Measurements from ENCODE around the gene TTC7B. TPM values are rescaled to one million over a fixed set of nuclear protein-coding genes. Genes with fewer than 3 reads are reported as not detected.
"Not testable (repeated sequence)": the region's sequence is repeated elsewhere in the genome, so short reads cannot be mapped to it uniquely, and the experiment has no call there.

TTC7B gene
- total RNA-seq, 1 experiment from 2014 or later: 18.0 TPM

DNA sequence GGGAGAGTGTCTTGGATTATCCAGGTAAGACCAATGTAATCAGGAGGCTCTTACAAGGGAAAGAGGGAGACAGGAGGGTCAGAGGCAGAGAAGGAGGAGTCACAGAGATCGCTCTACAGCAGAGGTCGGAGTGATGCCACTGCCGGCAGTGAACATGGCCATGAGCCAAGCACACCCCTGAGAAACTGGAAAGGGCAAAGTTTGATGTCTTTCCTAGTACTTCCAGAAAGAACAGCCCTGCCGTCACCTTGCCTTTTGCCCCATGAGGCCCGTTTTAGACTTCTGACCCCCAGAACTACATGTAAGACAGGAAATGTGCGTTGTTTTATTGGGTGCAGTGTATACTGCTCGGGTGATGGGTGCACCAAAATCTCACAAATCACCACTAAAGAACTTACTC, 285.7 kb downstream of the TTC7B start:
- DNase-seq (ENCODE audit: low read depth): no peak

DNA sequence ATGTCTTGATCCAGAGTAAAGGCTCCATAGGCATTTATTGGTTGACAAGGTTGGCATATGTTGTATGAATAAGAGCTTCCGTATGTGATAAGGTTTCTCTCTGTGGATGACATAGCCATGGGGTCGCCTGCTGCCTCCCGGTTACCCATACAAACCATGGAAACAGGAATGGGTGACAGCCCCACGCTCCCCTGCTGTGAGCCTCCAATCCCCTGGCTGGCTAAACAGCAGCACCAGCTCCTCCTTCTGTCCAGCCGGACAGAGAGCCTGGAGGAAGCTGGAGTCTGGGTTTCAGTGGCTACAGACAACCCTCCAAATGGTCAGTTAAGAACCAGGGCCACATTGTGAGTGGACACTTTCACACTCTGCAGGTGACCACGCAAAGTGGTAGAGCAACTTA, 288.3 kb downstream of the TTC7B start:
- no peak for DNase-seq (ENCODE audit: low read depth)

DNA sequence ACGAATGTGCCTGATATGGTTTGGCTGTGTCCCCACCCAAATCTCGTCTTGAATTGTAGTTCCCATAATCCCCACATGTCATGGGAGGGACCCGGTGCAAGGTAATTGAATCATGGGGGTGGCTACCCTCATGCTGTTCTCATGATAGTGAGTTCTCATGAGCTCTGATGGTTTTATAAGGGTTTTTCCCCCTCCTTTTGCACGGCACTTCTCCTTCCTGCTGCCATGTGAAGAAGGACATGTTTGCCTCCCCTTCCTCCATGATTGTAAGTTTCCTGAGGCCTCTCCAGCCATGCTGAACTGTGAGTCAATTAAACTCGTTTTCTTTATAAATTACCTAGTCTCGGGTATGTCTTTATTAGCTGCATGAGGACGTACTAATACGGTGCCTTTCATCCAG, 289.7 kb downstream of the TTC7B start:
- not testable (repeated sequence) for DNase-seq (ENCODE audit: low read depth)

DNA sequence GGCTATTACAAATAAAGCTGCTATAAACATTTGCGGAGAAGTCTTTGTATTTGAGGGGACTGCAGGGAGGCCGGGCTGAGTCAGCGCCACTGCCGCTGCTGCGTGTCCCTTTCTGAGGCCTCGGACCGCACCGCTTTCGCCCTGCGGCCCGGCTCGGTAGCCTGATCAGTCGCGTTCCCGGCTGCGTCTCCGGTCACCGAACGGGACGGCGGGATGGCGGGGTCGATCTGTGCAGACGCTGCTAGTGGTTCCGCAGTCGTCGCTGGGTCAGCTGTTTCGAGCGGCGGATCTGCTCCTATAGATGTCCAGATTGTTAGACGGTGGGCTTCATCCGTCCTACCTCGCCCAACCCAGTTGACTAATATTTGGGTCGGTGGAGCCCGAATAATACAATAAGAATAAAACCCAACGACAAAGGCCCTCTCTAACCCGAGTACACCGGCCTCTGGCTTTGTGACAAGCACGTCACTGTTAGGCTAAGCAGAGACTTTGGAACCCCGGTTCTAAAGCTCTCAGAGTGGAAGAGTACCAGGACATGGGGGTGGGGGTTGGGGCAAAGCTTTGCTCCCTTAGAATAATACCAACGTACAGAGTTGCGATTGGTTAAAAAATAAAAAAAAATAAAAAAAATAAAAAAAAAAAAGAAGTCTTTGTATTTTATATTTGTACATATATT, 290.7 kb downstream of the TTC7B start:
- not testable (repeated sequence) for DNase-seq (ENCODE audit: low read depth)

DNA sequence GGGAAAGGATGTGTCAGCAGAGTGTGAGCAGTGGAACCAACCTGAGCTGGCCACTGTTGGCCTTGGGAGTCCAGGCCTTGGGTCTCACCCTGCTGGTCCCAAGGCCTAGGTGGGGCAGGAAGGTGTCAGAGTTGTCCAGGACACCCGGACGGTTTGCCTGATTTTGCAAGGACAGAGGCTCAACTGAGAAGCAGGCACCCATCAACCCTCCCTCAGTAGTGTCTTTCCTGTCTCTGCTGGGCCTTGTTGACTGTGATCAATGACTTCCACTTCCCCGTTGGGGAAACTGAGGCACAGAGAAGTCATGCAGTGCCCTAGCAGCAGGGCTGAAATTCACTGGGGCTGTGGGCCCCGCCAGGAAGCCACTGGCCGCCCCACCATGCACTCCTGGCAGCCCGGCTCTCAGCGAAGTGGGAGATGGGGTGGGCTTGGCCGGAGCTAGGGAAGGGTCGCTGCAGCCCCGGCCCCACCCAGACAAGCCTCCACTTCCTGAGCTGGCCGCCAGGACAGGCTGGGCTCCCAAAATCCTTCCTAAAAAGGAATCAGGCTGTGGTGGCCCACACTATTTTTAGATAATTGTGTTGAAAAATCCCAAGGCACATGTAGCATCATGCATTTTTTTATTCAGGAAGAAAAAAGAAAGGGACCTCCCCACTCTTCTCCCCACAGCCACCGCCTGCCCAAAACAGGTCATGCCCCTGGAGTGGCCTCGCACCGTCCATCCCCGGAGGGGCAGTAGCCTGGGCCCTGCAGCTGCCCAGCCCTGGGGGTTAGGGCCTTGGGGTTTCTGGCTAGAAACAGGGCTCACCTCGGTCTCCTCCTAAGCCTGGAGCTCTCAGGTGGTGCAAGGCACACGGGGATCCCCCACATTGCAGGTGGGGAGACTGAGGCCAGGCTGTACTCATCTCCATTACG, 292.0 kb downstream of the TTC7B start:
- DNase-seq (ENCODE audit: low read depth): no peak

DNA sequence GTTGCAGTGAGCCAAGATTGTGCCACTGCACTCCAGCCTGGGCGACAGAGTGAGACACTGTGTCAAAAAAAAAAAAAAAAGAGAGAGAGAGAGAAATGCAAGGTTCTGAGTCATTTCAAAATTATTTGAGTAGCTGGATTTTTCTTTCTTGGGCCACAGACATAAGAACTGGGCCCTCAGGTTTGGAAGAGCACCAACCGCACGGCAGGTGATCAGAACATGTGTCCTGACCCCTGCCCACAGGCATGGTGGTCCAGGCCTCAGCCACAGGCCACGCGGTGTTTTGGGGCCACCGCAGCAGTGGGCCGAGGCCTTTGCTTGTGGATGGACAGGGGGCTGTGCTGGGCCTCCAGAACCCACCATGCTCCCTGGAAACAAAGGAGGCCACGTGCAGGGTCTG, 292.7 kb downstream of the TTC7B start:
- peak; percentile 57 for DNase-seq (ENCODE audit: low read depth)

DNA sequence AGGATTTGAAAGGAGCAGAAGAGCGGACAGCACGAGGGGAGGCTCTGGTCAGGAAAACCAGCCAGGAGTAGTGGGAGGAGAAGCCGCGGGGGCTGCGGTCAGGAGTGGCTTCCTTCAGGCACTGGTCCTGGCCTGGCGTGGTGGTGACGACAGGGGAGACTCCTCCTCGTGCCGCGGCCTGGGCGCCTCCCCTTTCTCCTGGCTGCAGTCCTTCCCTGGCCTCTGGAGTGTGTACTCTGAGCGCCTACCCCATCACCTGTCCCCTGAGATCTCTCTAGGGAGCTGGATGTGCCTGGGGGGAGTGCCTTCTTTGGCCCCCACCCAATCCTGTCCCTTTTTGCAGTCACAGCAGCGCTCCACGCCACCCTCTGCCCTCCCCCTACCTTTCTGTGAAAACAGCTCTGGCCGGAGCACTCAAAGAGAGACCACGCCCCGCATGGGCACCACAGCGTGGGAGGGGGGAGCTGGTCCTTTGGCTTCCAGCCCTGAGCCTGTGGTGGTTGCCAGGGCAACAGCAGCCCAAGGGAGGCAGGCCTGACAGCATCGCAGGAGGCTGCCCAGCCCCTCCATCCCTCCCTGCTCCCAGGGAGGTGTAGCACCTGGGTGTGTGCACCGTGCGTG, 293.5 kb downstream of the TTC7B start:
- peak; percentile 72 for DNase-seq (ENCODE audit: low read depth)

DNA sequence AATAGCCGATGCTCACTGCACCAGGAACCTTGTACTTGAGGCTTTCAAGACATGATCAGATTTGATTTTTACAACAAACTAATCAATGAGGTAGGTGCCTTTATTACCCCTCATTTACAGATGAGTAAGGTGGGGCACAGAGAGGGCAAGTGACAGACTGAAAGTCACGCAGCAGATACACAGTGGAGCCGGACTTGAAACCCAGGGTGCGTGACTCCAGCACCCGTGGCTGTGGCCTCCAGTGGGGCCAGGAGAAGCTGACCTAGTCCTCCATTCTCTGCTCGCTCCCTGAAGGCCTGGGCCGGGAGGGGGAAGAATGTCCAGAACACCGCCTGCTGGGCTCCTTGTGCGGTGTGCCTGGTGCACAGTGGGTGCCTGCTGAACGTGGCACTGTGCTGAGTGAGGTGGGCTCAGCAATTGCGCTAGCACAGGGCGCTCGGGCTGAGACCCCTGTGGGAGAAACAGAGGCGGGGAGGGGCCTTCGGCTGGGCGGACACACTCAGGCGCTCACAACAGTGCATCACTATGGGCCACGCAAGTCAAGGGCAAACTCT, 294.2 kb downstream of the TTC7B start:
- no peak for DNase-seq (ENCODE audit: low read depth)

DNA sequence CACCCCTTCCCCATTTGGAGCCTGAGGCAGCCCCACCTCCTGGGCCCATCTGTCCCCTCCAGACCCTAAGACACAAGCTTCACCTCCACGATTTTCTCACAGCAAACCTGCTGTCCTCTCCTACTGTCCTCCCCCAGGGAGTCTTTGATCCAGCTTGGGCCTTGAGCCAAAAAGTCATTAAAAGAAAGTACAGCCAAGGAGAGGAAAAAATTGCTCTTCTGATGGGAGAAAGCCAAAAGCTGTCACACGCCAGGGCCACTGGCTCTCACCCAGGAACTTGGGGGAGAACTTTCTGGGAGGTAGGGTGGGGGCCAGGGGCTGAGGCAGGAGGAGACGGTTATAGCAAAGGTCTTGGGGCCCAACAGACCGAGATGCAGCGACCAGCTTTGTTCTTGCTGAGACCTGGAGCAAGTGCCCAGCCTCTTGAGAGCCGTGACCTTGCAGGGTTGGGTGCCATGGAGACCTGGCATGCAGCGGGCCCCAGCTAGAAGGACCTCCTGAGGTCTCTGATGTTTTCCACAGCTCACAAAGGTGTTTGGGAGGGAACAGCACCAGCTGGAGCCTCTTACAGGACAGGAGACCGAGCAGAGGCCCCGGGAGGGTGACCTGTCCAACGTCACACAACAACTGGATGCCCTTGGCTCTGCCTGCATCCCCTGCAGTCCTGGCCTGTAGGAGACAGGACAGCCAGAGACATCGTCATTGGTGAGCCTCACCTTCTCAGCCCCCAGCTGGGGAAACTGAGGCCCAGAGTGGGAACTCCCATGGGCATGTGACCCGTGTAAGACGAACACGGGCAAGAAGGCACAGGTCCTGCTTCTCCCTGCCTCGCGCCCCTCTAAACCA, 294.9 kb downstream of the TTC7B start:
- DNase-seq (ENCODE audit: low read depth): peak; percentile 66

DNA sequence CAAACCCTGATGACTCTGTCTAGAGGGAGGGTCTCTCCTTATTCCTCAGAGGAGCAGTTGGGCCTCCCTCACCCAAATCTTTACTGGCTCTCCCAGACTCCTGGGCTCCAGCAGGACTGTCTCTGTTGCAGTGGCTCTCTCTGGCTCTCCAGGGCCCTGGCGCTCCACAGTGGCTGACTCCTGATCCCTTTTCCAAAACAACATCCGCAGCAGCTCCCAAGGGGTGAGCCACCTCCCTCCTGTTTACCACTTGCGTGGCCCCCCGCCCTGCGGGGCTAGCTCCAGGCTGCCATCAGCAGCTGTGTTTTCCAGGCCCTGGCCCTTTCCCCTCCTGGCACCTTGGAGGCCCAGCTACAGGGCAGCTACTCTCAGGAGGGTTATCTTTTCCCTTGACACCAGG, 295.9 kb downstream of the TTC7B start:
- DNase-seq (ENCODE audit: low read depth): no peak

DNA sequence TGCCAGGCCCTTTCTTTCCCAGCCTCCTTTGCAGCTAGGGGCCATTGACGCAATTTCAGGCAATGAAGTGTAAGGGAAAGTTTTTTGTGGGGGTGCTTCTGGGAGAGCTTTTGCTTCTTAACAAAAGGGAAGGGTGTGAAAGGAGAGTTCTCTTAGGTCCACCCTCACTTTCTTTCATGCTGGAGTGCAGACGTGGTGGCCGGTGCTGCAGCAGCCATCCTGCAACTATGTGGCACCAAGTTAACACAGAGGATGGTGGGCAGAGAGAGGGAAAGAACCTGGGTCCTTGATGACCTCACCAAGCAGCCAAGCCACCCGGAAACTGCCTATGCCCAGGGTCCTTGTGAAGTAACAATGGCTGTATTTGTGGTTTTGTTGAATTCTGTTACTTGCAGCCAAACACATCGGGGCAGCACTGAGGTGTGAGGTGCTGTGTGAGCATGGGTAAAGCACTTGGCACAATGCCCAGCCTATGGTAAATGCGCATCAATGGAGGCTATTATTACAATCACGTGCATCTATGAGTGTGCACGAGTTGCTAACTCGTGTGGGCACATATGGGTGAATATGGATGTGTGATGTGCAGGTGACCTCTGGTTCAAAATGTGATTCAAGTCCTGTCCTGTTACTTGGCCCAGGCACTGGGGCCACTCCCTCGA, 296.8 kb downstream of the TTC7B start:
- no peak for DNase-seq (ENCODE audit: low read depth)

DNA sequence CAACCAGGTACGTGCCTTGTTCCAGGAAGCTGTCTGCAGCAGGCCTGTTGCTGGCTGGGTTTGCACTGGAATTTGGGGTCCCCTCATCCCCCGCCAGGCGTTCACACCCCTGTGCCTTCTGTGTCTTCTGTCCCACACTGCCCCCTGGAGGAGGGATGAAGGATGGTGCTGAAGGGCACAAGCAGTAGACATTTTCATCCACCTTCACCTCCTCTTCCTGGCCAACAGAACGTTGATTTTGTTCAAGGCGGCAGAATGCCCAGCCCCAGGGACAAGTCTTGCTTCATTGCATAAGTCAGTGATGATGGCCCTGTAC, 297.3 kb downstream of the TTC7B start:
- no peak for DNase-seq (ENCODE audit: low read depth)

DNA sequence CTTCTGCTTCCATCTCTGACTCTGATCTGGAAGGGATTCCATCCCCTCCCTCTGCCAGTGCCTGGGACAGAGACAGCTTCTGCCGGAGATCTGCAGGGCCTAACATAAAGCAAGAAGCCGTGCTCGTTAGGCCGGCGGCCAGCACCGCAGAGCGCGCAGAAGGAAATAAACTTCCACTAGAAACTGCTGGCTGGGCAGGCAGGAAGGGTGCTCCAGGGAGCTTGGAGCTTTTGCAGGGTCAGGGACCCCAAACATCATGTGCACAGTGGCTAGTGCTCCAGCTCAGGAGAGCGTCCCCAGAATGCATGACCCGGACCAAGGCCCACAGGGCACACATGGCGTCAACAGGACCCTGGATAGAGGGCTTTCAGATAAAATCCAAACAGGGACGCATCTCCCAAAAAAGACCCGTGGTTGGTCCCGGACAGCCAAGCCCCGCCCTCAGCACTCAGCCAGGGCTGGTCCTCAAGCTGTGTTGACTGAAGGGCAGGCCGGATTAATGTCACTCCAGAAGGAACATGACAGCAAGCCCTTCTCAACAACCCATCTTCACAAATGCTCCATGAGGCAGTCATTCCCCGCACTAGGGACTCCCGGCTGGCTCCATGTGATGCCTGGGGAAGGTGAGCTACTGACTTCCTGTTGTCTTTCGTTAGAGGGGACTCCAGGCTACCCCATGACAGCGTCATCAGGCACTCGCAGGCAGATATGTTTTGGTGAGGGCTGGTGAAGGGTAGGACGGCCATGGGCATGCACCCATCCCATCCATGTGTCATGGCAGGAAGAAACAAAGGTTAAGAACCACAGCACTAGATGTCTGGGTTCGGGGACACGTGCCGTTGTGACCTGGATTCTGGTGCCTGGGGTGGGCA, 297.9 kb downstream of the TTC7B start:
- DNase-seq (ENCODE audit: low read depth): no peak

DNA sequence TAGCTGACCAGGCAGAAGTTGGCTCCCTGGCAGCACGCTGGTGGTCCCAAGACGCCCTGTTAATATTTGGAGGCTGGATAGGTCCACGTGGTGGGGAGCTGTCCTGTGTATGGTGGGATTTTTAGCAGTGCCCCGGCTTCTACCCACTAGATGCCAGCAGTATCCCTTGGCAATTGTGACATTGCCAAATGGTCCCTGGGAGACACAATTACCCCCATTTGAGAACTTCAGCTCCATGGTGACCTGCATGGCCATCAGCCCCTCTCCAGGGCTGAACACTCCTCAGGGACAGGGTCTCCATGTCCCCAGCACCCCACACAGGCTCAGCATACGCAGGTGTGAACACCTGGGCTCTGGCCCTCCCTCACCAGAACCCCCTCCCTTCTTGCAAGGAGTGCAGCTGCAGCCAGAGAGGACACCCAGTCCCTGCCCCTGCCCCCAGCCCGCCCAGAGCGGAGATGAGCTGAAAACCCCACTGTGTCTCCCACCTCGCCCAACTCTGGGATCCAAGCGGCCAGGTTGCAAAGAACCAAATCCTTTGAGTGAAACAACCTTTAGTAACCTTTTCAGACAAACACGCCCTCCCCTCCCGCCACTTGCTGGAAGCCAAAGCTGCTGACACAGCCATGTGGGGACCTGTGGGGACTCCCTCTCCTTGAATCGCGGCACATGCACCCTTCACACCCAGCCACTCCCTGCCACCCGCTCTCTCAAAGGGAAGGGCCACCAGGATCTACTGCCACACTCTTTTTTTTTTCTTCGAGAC, 299.0 kb downstream of the TTC7B start:
- DNase-seq (ENCODE audit: low read depth): no peak

DNA sequence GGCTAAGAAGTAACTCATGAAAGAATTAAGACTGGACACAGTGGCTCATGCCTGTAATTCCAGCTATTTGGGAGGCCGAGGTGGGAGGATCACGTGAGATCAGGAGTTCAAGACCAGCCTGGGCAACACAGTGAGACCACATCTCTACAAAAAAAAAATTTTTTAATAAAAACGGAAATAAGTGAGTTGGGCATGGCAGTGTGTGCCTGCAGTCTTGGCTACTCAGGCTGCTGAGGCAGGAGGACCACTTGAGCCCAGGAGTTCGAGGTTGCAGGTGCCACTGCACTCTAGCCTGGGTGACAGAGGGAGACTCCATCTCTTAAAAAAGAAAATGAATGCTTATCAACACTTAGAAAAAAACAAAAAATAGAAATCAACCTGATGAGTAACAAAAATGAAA, 301.7 kb downstream of the TTC7B start:
- no peak for DNase-seq (ENCODE audit: low read depth)

DNA sequence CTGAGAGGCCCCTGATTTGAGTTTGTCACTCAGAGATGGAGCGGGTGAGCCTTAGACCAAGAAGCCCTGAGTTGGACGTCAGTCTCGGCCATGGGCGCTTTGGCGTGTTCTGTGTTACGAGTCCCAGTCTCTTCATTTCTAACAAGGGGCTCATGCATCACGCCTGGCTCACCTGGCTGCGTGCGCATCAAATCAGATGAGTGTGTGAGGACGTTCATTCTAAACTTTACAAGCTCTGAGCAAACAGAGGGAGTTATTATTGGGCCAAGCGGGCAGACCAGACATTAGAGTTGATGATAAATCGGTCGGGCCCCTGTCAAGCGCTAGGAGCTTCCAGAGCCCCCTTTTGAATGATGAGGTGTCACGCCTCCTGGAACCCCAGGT, 302.2 kb downstream of the TTC7B start:
- no peak for DNase-seq (ENCODE audit: low read depth)

DNA sequence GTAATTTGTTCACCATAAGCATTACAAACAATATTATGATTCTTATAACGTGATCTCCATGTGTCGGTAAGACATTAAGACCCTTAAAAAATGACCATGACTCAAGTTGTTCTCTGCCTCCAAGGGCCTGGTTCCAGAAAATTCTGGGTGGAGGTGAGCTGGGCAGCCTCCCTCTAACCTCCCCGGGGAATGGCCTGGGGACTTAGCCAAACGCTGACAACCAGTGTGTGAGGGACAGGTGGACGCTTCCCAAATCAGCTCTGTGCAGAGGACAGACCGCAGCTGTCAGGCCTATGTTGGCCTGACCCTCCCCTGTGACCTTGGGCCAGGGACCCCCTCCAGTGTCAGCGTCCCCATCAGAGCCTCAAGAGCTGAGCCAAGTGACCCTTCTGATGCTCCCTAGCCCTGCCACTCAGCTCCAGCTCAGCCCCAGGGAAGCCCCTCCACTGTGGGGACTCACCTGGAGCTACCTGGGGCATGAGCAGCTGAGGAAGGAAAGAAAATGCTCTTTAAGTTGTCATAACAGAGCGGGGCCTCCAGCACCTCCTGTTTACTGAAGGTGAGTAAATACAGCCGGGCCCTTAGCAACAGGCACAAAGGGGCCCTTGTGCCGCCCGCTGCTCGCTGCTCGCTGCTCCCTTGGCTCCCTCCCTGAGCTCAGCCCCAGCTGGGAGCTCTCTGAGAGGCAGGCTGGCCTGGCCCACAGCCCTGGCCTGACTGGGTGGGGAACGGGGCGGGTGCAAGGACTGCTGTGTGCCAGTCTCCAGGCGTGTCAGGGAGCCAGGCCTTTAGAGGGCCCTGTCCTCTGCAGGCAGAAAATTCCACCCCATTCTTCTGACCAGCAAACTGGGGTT, 302.8 kb downstream of the TTC7B start:
- DNase-seq (ENCODE audit: low read depth): peak; percentile 20

DNA sequence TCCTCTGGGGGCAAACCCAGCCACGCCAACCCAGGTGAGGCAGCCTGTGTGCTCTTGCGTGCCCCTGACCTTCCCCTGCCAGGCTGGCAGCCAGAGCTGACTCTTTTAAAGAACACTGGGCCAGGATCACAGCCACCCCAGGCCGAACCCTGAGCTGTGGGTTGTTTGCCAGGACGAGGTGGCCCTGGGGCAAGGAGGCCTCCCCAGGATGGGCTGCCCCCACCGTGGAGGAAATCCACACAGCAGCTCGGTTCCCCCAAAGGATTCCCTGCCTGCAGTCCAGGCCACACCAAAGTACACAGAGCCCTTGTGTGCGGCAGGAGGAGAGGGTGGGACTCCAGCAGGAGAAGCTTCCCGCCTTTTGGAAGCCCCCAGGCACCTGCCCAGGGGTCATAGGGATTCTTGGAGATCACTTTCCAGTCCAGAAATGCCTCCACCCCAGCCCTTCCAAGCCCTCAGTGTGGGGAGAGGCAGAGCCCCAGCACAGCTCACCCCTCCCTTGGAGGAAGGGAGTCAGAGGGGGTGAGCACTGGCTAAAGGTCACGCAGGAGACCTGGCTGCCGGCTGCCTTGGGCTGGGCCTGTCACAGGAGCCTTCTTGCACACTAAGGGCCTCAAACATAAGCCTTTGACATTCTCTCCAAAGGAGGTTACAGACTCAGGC, 303.8 kb downstream of the TTC7B start:
- no peak for DNase-seq (ENCODE audit: low read depth)
